SK-N-SH (cell line): ENCODE data around the gene HMGB2. TPM values are rescaled to one million over a fixed set of nuclear protein-coding genes. Genes with fewer than 3 reads are reported as not detected.

ENCODE experiments used
- CTCF ChIA-PET: fragments of 300-600, 350-600 bp; formaldehyde crosslinking; extraction: SDS; loops from one replicate; lab custom pipeline; 2021; lab: Yijun Ruan, JAX
- POLR2A ChIA-PET: fragments of 350-600 bp; sonication (Branson Sonifier 250); formaldehyde crosslinking; extraction: SDS; loops from one replicate; lab custom pipeline; 2020; ENCODE audit warnings: antibody characterized with exemption, inconsistent platforms; lab: Yijun Ruan, JAX
- DNase-seq: peaks from one replicate; pipeline ENCODE4 v3.0.0; 2012
- H2AFZ ChIP-seq: fragments of 200-600 bp; sonication (generic); 2 replicates; pipeline ENCODE4 v1.8.1; 2016; ENCODE audit warnings: antibody characterized with exemption, mild to moderate bottlenecking, low read depth
- H3F3A ChIP-seq: fragments of 200-600 bp; sonication (generic); replicated peaks from 2 replicates; pipeline ENCODE3; 2016; ENCODE audit warnings: antibody characterized with exemption, mild to moderate bottlenecking; ENCODE audit not compliant: insufficient read depth
- H3K27ac ChIP-seq, 2 experiments: fragments of 200-500 bp in 1 of 2; fragments of 200-600 bp in 1 of 2; sonication (Bioruptor generic) in 1 of 2; sonication (generic), shearing (Covaris generic) in 1 of 2; 2 replicates each; pipeline versions ENCODE4 v1.5.1 to v1.6.1; 2014 to 2016; ENCODE audit warnings: low read depth in 2 of 2, inconsistent platforms in 1 of 2, low read length in 1 of 2, mild to moderate bottlenecking in 1 of 2, mixed read lengths in 1 of 2
- H3K27me3 ChIP-seq: fragments of 200-600 bp; sonication (generic), shearing (Covaris generic); 2 replicates; pipeline ENCODE4 v1.6.1; 2016; ENCODE audit warnings: mixed run types; ENCODE audit not compliant: insufficient read depth
- H3K36me3 ChIP-seq, 2 experiments: fragments of 200-500 bp in 1 of 2; fragments of 200-600 bp in 1 of 2; sonication (Bioruptor generic) in 1 of 2; sonication (generic) in 1 of 2; replicated peaks in 1 of 2; 2 replicates each; pipeline versions ENCODE3 to v1.5.1; 2014 to 2016; ENCODE audit warnings: low read length in 1 of 2, mild to moderate bottlenecking in 1 of 2; ENCODE audit not compliant: insufficient read depth in 2 of 2, control insufficient read depth in 1 of 2
- H3K4me1 ChIP-seq, 2 experiments: fragments of 200-500 bp in 1 of 2; fragments of 200-600 bp in 1 of 2; sonication (Bioruptor generic) in 1 of 2; sonication (generic), shearing (Covaris generic) in 1 of 2; 2 replicates each; pipeline versions ENCODE4 v1.5.1 to v1.6.1; 2014 to 2016; ENCODE audit warnings: low read depth in 1 of 2, low read length in 1 of 2, mixed run types in 1 of 2; ENCODE audit not compliant: insufficient read depth in 2 of 2, control insufficient read depth in 1 of 2
- H3K4me2 ChIP-seq: fragments of 200-600 bp; sonication (generic), shearing (Covaris generic); 2 replicates; pipeline ENCODE4 v1.6.1; 2017; ENCODE audit warnings: mixed run types
- H3K4me3 ChIP-seq, 2 experiments: fragments of 200-500 bp in 1 of 2; fragments of 200-600 bp in 1 of 2; sonication (Bioruptor generic) in 1 of 2; sonication (generic), shearing (Covaris generic) in 1 of 2; 2 replicates each; pipeline versions ENCODE4 v1.5.1 to v1.8.1; 2014 to 2016; ENCODE audit warnings: low read depth in 2 of 2, inconsistent platforms in 1 of 2, low read length in 1 of 2, mild to moderate bottlenecking in 1 of 2, mixed read lengths in 1 of 2, moderate library complexity in 1 of 2
- H3K79me2 ChIP-seq: fragments of 200-600 bp; sonication (generic); 2 replicates; pipeline ENCODE4 v1.8.1; 2017; ENCODE audit warnings: mild to moderate bottlenecking; ENCODE audit not compliant: insufficient read depth
- H3K9ac ChIP-seq: fragments of 200-600 bp; sonication (generic); 2 replicates; pipeline ENCODE4 v1.6.1; 2017; ENCODE audit warnings: mixed run types
- H3K9me2 ChIP-seq: fragments of 200-600 bp; sonication (generic); 2 replicates; pipeline ENCODE4 v1.6.1; 2017; ENCODE audit warnings: mixed run types
- H3K9me3 ChIP-seq: fragments of 200-600 bp; sonication (generic); 2 replicates; pipeline ENCODE4 v1.6.1; 2017; ENCODE audit warnings: mixed run types, mild to moderate bottlenecking, moderate library complexity
- H4K20me1 ChIP-seq: fragments of 200-600 bp; sonication (generic); 2 replicates; pipeline ENCODE4 v1.6.1; 2017; ENCODE audit warnings: mild to moderate bottlenecking, mixed run types; ENCODE audit not compliant: insufficient read depth
- ELF1 ChIP-seq: IDR thresholded peaks from 2 replicates; pipeline ENCODE4 v1.4.0; 2012
- EP300 ChIP-seq, 2 experiments: IDR thresholded peaks; 2 replicates each; pipeline versions ENCODE4 v1.4.0 to v1.6.1; 2012; ENCODE audit warnings: borderline replicate concordance in 1 of 2, low read depth in 1 of 2, low read length in 1 of 2
- FOXM1 ChIP-seq: IDR thresholded peaks from 2 replicates; pipeline ENCODE4 v1.4.0; 2012; ENCODE audit warnings: low read depth, mild to moderate bottlenecking
- GABPA ChIP-seq: IDR thresholded peaks from 2 replicates; pipeline ENCODE4 v1.4.0; 2012; ENCODE audit warnings: low read depth, mild to moderate bottlenecking
- MEF2A ChIP-seq: IDR thresholded peaks from 2 replicates; pipeline ENCODE4 v1.4.0; 2012; ENCODE audit warnings: low read depth, borderline replicate concordance
- MXI1 ChIP-seq: IDR thresholded peaks from 2 replicates; pipeline ENCODE4 v1.6.1; 2012; ENCODE audit warnings: mild to moderate bottlenecking, low read depth, low read length, improper control_type of control experiment
- NFIC ChIP-seq: IDR thresholded peaks from 2 replicates; pipeline ENCODE4 v1.4.0; 2012; ENCODE audit warnings: borderline replicate concordance
- NRF1 ChIP-seq: IDR thresholded peaks from 2 replicates; pipeline ENCODE4 v1.6.1; 2012; ENCODE audit warnings: low read depth, mild to moderate bottlenecking, low read length
- PBX3 ChIP-seq: IDR thresholded peaks from 2 replicates; pipeline ENCODE4; 2012
- RCOR1 ChIP-seq: fragments of 150-350 bp; IDR thresholded peaks from 2 replicates; pipeline ENCODE4 v1.6.1; 2017; ENCODE audit warnings: antibody characterized with exemption, low read length
- REST ChIP-seq: IDR thresholded peaks from 2 replicates; pipeline ENCODE4 v1.6.1; 2012; ENCODE audit warnings: mild to moderate bottlenecking, low read depth, low read length, moderate library complexity
- SMC3 ChIP-seq: IDR thresholded peaks from 2 replicates; pipeline ENCODE4 v1.6.1; 2012; ENCODE audit warnings: low read depth, low read length, improper control_type of control experiment
- TEAD4 ChIP-seq: IDR thresholded peaks from 2 replicates; pipeline ENCODE4 v1.4.0; 2012; ENCODE audit warnings: mild to moderate bottlenecking, borderline replicate concordance; ENCODE audit not compliant: insufficient read depth
- YY1 ChIP-seq: IDR thresholded peaks from 2 replicates; pipeline ENCODE4 v1.4.0; 2012; ENCODE audit warnings: low read depth, mild to moderate bottlenecking
- WGBS: methylation state at CpG from one replicate; pipeline ENCODE4 v1.1.6; 2017; ENCODE audit warnings: low lambda C conversion rate; 5-methylcytosine and 5-hydroxymethylcytosine counted together
- polyA plus RNA-seq, 3 experiments: library from polyadenylated mRNA; depleted of rRNA; stranded (reverse); fragments of >200 nt; gene quantifications; 2 replicates each; pipeline ENCODE4 v1.2.3, GENCODE V29; 2012
- TF ChIP-seq, protein P1 (sequence below): fragments of 150-350 bp; IDR thresholded peaks from 2 replicates; pipeline ENCODE4 v1.6.1; 2017; ENCODE audit warnings: antibody characterized with exemption, low read length, low read depth, borderline replicate concordance
- TF ChIP-seq, protein P2 (sequence below): IDR thresholded peaks from 2 replicates; pipeline ENCODE4 v1.4.0; 2012; ENCODE audit warnings: low read depth, borderline replicate concordance
- TF ChIP-seq, protein P3 (sequence below): fragments of 150-350 bp; IDR thresholded peaks from 2 replicates; pipeline ENCODE4 v1.6.1; 2016; ENCODE audit warnings: mild to moderate bottlenecking, low read depth, low read length

HMGB2 gene
- polyA plus RNA-seq, 1 of the 3 experiments (the other 2 are of a cell fraction) = 130 TPM

DNA sequence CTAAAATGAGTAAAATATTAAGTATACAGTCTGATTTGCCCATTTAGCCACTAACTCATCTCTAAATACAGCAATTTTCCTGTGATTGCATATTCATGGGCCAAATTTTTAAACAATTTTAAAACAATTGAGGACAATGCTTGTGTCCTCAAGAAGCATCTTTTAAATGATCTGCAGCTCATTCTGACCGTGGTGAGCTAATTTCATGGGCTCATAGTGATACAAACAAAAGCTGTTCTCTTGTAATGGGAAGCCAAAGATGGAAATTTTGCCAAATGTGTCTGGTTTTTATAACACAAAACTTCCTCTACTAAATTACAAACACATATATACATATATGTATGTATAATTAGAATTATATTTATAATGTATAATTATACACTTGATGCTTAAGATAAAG is 39.7 kb downstream of the HMGB2 start:
- Histone ChIP-seq H3K79me2 (no peaks in the 10 kb centered on the region), H3K27ac (no peak overlapping the region), H3K4me3 (no peak overlapping the region), H2AFZ (no peak overlapping the region), H3K36me3 (peaks cover 0 to 10% of the 10 kb centered on the region in 2 experiments), H3K4me2 (no peak overlapping the region), H3K9me3 (no peaks in the 10 kb centered on the region), H3K9ac (no peak overlapping the region), H3K9me2 (no peaks in the 10 kb centered on the region), H4K20me1 (no peaks in the 10 kb centered on the region), H3K4me1 (no peaks in the 10 kb centered on the region; a peak in 1 of 4 replicates), H3K27me3 (no peaks in the 10 kb centered on the region), H3F3A (peaks cover 3% of the 10 kb centered on the region)
- no peak for TF ChIP-seq YY1
- TF ChIP-seq FOXM1 = no peak
- no peak for TF ChIP-seq SMC3
- no peak for TF ChIP-seq MEF2A
- TF ChIP-seq, protein P1, sequence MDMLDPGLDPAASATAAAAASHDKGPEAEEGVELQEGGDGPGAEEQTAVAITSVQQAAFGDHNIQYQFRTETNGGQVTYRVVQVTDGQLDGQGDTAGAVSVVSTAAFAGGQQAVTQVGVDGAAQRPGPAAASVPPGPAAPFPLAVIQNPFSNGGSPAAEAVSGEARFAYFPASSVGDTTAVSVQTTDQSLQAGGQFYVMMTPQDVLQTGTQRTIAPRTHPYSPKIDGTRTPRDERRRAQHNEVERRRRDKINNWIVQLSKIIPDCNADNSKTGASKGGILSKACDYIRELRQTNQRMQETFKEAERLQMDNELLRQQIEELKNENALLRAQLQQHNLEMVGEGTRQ = no peak
- no peak for TF ChIP-seq MXI1
- TF ChIP-seq RCOR1 = no peak
- TF ChIP-seq ELF1 = no peak
- TF ChIP-seq EP300 (IDR thresholded peaks at IDR 0.05; ENCODE audit: borderline replicate concordance in 1 of 2, low read depth in 1 of 2, low read length in 1 of 2) = no peak
- TF ChIP-seq, protein P2, sequence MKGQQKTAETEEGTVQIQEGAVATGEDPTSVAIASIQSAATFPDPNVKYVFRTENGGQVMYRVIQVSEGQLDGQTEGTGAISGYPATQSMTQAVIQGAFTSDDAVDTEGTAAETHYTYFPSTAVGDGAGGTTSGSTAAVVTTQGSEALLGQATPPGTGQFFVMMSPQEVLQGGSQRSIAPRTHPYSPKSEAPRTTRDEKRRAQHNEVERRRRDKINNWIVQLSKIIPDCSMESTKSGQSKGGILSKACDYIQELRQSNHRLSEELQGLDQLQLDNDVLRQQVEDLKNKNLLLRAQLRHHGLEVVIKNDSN = no peak
- no peak for TF ChIP-seq PBX3
- POLR2A ChIA-PET = no interaction called here
- CTCF ChIA-PET = no interaction called here
- 85% methylated on average over 1 of the region's 1 CpG for WGBS
- no peak for DNase-seq

GRCh38 chr4:173293663-173294062 is 40.5 kb downstream of the HMGB2 start:
- CTCF ChIA-PET = interaction anchor here (1.0 to 2.9 kb wide), 6 partner anchors 8 to 295 kb away, joined by 3 to 42 read pairs (median 4); no protein-coding TSS in a partner anchor
- 95% methylated on average over 7 of the region's 7 CpGs for WGBS
- TF ChIP-seq YY1 (no peak), NFIC (no peak), NRF1 (no peak), GABPA (no peak), TEAD4 (no peak), PBX3 (no peak), REST (no peak), EP300 (IDR thresholded peaks at IDR 0.05; ENCODE audit: borderline replicate concordance in 1 of 2, low read depth in 1 of 2, low read length in 1 of 2) (no peak)
- TF ChIP-seq, protein P3, sequence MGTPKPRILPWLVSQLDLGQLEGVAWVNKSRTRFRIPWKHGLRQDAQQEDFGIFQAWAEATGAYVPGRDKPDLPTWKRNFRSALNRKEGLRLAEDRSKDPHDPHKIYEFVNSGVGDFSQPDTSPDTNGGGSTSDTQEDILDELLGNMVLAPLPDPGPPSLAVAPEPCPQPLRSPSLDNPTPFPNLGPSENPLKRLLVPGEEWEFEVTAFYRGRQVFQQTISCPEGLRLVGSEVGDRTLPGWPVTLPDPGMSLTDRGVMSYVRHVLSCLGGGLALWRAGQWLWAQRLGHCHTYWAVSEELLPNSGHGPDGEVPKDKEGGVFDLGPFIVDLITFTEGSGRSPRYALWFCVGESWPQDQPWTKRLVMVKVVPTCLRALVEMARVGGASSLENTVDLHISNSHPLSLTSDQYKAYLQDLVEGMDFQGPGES = no peak
- TF ChIP-seq, protein P1 = no peak

More at GRCh38 chr4:173293663-173294062, 40.5 kb downstream of the HMGB2 start:
- no peaks in the 10 kb centered on the region for H4K20me1 ChIP-seq
- H3K27ac ChIP-seq = no peak overlapping the region
- H3K4me1 ChIP-seq = peaks cover 0 to 5% of the 10 kb centered on the region in 2 experiments; a peak in 1 of 4 replicates
- POLR2A ChIA-PET = no interaction called here
- H2AFZ ChIP-seq = no peak overlapping the region
- H3K79me2 ChIP-seq = no peaks in the 10 kb centered on the region
- H3K27me3 ChIP-seq = no peaks in the 10 kb centered on the region
- H3K9me3 ChIP-seq = no peaks in the 10 kb centered on the region
- no peak overlapping the region for H3K9ac ChIP-seq
- H3K4me3 ChIP-seq = no peak overlapping the region
- peaks cover 0 to 10% of the 10 kb centered on the region in 2 experiments for H3K36me3 ChIP-seq
- H3F3A ChIP-seq = peaks cover 3% of the 10 kb centered on the region
- H3K9me2 ChIP-seq = no peaks in the 10 kb centered on the region
- H3K4me2 ChIP-seq = no peak overlapping the region
- DNase-seq = no peak
